HL-60 (cell line): ENCODE data around the gene DIP2C.

ENCODE experiments used
- DNase-seq, 2 experiments: peaks; one replicate each; pipeline ENCODE4 v3.0.0-alpha.2; 2010 to 2020; ENCODE audit warnings: low read depth in 1 of 2, low spot score in 1 of 2
- H3K27ac ChIP-seq: fragments of 250-450 bp; sonication (Bioruptor Pico); replicated peaks from 2 replicates; pipeline ENCODE4 v1.5.1; 2020; ENCODE audit warnings: mild to moderate bottlenecking, moderate library complexity
- H3K27me3 ChIP-seq: fragments of 250-450 bp; sonication (Bioruptor Pico); 2 replicates; pipeline ENCODE4 v1.5.1; 2021; ENCODE audit warnings: mild to moderate bottlenecking, moderate library complexity; ENCODE audit not compliant: insufficient read depth, poor library complexity, severe bottlenecking
- H3K4me3 ChIP-seq: replicated peaks from 2 replicates; pipeline ENCODE4 v1.5.1; 2011; ENCODE audit warnings: mild to moderate bottlenecking, control low read depth, low read length; ENCODE audit not compliant: insufficient read depth
- CTCF ChIP-seq: IDR thresholded peaks from one replicate; pipeline ENCODE4 v1.5.1; 2011; ENCODE audit warnings: low read length, control low read depth, inconsistent platforms; ENCODE audit not compliant: insufficient read depth
- GABPA ChIP-seq: IDR thresholded peaks from 2 replicates; pipeline ENCODE4 v1.6.1; 2012; ENCODE audit warnings: low read depth
- POLR2AphosphoS5 ChIP-seq: IDR thresholded peaks from 2 replicates; pipeline ENCODE4 v1.6.1; 2012; ENCODE audit warnings: low read depth
- REST ChIP-seq: IDR thresholded peaks from 2 replicates; pipeline ENCODE4 v1.6.1; 2012; ENCODE audit warnings: low read depth; ENCODE audit not compliant: insufficient replicate concordance
- SPI1 ChIP-seq: IDR thresholded peaks from 2 replicates; pipeline ENCODE4 v1.6.1; 2012; ENCODE audit warnings: low read depth, mild to moderate bottlenecking, borderline replicate concordance

Gene DIP2C

GRCh38 chr10:408236-408635 is 281.2 kb downstream of the DIP2C start:
- TF ChIP-seq POLR2AphosphoS5 (no peak), CTCF (no peak), REST (no peak), GABPA (no peak), SPI1 (no peak)
- DNase-seq, result no peak
- no peak overlapping the region for H3K27ac ChIP-seq
- no peak overlapping the region for H3K4me3 ChIP-seq
- H3K27me3 ChIP-seq, result no peaks in the 10 kb centered on the region

GRCh38 chr10:406976-407375 is 282.5 kb downstream of the DIP2C start:
- H3K27me3 ChIP-seq, result no peaks in the 10 kb centered on the region
- no peak for TF ChIP-seq REST
- no peak overlapping the region for H3K27ac ChIP-seq
- no peak overlapping the region for H3K4me3 ChIP-seq
- DNase-seq, result no peak

GRCh38 chr10:405648-406047 is 283.8 kb downstream of the DIP2C start:
- Histone ChIP-seq H3K4me3 (no peak overlapping the region), H3K27ac (no peak overlapping the region), H3K27me3 (no peaks in the 10 kb centered on the region)
- DNase-seq, result no peak
- TF ChIP-seq REST (no peak), GABPA (no peak), POLR2AphosphoS5 (no peak), SPI1 (no peak), CTCF (no peak)

- Histone ChIP-seq H3K4me3 (no peak overlapping the region), H3K27me3 (no peaks in the 10 kb centered on the region), H3K27ac (no peak overlapping the region)
- no peak for DNase-seq
- no peak for TF ChIP-seq POLR2AphosphoS5
- TF ChIP-seq CTCF, result no peak
- TF ChIP-seq REST, result no peak
- no peak for TF ChIP-seq GABPA
- no peak for TF ChIP-seq SPI1
Measured at GRCh38 chr10:404991-405390, 284.5 kb downstream of the DIP2C start.
